ENCODE data around the gene RNF14. TPM values are rescaled to one million over a fixed set of nuclear protein-coding genes. Genes with fewer than 3 reads are reported as not detected.

The RNF14 gene
- total and polyA plus RNA-seq, 2 donors (not counting 3 experiments of a cell fraction or from before 2014, with no cell fraction given), result 23.5 to 55.9 TPM

DNA sequence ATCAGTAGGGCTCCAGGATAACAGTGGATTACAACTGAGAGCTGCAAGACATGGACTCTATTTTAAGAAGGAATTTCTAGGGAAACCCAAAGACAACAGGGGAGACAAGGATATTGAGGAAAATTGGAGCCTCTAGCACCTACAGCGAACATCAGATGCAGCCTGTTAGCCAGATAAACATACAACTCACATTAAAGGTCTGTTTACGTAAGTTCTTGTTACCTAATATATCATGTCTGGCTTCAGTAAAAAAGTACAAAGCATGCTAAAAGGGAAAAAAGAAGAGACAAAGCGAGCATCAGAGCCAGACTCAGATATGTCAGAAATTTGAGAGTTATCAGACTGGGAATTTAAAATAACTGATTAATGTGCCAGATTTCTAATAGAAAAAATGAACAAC is 26.8 kb downstream of the RNF14 start:
- H2AFZ ChIP-seq (ENCODE audit: low read depth, low read length), result no peak overlapping the region
- H3K36me3 ChIP-seq (ENCODE audit: control insufficient read depth in 2 of 2, extremely low read depth in 1 of 2, insufficient read depth in 2 of 2, low read length in 2 of 2), result peaks cover 4 to 11% of the 10 kb centered on the region in 2 experiments
- TF ChIP-seq FOS (IDR thresholded peaks at IDR 0.05; ENCODE audit: borderline replicate concordance, insufficient read depth, low read length), result no peak
- TF ChIP-seq, protein P1, sequence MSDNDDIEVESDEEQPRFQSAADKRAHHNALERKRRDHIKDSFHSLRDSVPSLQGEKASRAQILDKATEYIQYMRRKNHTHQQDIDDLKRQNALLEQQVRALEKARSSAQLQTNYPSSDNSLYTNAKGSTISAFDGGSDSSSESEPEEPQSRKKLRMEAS (IDR thresholded peaks at IDR 0.05; ENCODE audit: insufficient read depth, insufficient read length), result no peak
- TF ChIP-seq, protein P2, sequence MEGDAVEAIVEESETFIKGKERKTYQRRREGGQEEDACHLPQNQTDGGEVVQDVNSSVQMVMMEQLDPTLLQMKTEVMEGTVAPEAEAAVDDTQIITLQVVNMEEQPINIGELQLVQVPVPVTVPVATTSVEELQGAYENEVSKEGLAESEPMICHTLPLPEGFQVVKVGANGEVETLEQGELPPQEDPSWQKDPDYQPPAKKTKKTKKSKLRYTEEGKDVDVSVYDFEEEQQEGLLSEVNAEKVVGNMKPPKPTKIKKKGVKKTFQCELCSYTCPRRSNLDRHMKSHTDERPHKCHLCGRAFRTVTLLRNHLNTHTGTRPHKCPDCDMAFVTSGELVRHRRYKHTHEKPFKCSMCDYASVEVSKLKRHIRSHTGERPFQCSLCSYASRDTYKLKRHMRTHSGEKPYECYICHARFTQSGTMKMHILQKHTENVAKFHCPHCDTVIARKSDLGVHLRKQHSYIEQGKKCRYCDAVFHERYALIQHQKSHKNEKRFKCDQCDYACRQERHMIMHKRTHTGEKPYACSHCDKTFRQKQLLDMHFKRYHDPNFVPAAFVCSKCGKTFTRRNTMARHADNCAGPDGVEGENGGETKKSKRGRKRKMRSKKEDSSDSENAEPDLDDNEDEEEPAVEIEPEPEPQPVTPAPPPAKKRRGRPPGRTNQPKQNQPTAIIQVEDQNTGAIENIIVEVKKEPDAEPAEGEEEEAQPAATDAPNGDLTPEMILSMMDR (IDR thresholded peaks at IDR 0.05; ENCODE audit: extremely low read depth in 1 of 2, insufficient read depth in 1 of 2, low read depth in 1 of 2, low read length in 2 of 2), result no peak
- intact Hi-C loops (cut with micrococcal nuclease), result no loop called here
- DNase-seq (ENCODE audit: low read depth, low spot score), result no peak
- no peaks in the 10 kb centered on the region for H3K27me3 ChIP-seq (ENCODE audit: control insufficient read depth in 2 of 2, insufficient read depth in 2 of 2, low read length in 2 of 2)
- no peaks in the 10 kb centered on the region for H3K79me2 ChIP-seq (ENCODE audit: control insufficient read depth, insufficient read depth, low read length)
- H3K4me2 ChIP-seq (ENCODE audit: insufficient read depth, low read length), result no peak overlapping the region
- BruUV-seq (replicated peaks), result no TSS peak
- no peaks in the 10 kb centered on the region for H3K9me3 ChIP-seq (replicated peaks; ENCODE audit: control insufficient read depth, insufficient read depth, low read length)
- no peak overlapping the region for H3K27ac ChIP-seq (ENCODE audit: insufficient read depth, low read depth, low read length)
- no peak overlapping the region for H3K4me3 ChIP-seq (replicated peaks in 1 of 3; ENCODE audit: insufficient read depth in 1 of 3, low read depth in 1 of 3, low read length in 3 of 3)
- ChIA-PET CTCF (interaction anchor here (2.7 to 4.7 kb wide), 2 partner anchors 17 to 148 kb away, joined by 12 to 36 read pairs; partner anchors contain the start of gene GNPDA1), POLR2A (interaction anchor here (0.7 kb wide), 1 partner anchor 555 kb away, joined by 5 read pairs; no protein-coding TSS in a partner anchor)
- no peaks in the 10 kb centered on the region for H3K9me1 ChIP-seq (replicated peaks; ENCODE audit: control insufficient read depth, extremely low read depth, insufficient read depth, low read length)
- FAIRE-seq, result no peak
- dilution Hi-C loops (cut with MboI; ENCODE audit: extremely low pct_ligation_motif_present, low sequenced_read_pairs), result loop anchor here (25.0 kb wide), 1 partner anchor 142 kb away; no protein-coding TSS in a partner anchor
- H3K4me1 ChIP-seq (ENCODE audit: control insufficient read depth, extremely low read depth, insufficient read depth, low read length), result no peaks in the 10 kb centered on the region
- H4K20me1 ChIP-seq (replicated peaks; ENCODE audit: control insufficient read depth, extremely low read depth, insufficient read depth, low read length), result no peaks in the 10 kb centered on the region
- H3K9ac ChIP-seq (replicated peaks; ENCODE audit: extremely low read depth, insufficient read depth, low read length), result no peak overlapping the region

DNA sequence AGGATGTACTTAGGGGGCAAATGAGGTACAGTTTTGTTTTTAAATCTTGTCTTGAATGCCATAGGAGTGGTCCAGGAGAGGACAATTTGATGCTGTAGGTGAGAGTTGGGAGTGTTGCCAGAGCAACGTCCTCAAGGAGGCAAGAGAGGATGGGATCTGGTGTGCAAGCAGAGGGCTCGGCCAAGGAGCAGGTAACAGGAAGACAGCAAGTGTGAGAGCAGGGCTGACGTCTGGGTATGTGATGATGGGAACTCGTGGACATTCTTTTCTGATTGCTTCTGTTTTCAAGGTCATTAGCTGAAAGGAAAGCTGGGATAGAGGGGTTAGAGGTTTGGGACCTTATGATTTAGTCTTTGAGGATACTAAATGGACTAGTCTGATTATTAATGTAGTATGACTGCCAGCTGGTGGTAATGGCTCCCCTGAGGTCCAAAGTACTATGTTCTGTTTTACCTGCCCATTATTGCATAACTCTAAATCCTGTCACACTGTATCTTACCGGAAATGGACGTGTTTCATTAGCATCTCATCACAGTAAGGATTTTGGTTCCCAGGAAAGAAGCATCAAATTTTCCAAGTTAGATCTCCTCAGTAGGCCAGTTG is 28.6 kb downstream of the RNF14 start:
- Histone ChIP-seq H3K4me1 (ENCODE audit: control insufficient read depth, extremely low read depth, insufficient read depth, low read length) (no peaks in the 10 kb centered on the region), H4K20me1 (replicated peaks; ENCODE audit: control insufficient read depth, extremely low read depth, insufficient read depth, low read length) (no peaks in the 10 kb centered on the region), H3K79me2 (ENCODE audit: control insufficient read depth, insufficient read depth, low read length) (no peaks in the 10 kb centered on the region), H3K4me2 (ENCODE audit: insufficient read depth, low read length) (no peak overlapping the region), H3K27ac (ENCODE audit: insufficient read depth, low read depth, low read length) (no peak overlapping the region), H3K27me3 (ENCODE audit: control insufficient read depth in 2 of 2, insufficient read depth in 2 of 2, low read length in 2 of 2) (no peaks in the 10 kb centered on the region), H3K36me3 (ENCODE audit: control insufficient read depth in 2 of 2, extremely low read depth in 1 of 2, insufficient read depth in 2 of 2, low read length in 2 of 2) (peaks cover 7 to 13% of the 10 kb centered on the region in 2 experiments), H2AFZ (ENCODE audit: low read depth, low read length) (no peak overlapping the region), H3K9me1 (replicated peaks; ENCODE audit: control insufficient read depth, extremely low read depth, insufficient read depth, low read length) (no peaks in the 10 kb centered on the region), H3K9ac (replicated peaks; ENCODE audit: extremely low read depth, insufficient read depth, low read length) (no peak overlapping the region), H3K4me3 (replicated peaks in 1 of 3; ENCODE audit: insufficient read depth in 1 of 3, low read depth in 1 of 3, low read length in 3 of 3) (no peak overlapping the region), H3K9me3 (replicated peaks; ENCODE audit: control insufficient read depth, insufficient read depth, low read length) (no peaks in the 10 kb centered on the region)
- DNase-seq (ENCODE audit: low read depth, low spot score) (no peak), FAIRE-seq (no peak)
- dilution Hi-C loops (cut with MboI; ENCODE audit: extremely low pct_ligation_motif_present, low sequenced_read_pairs) (loop anchor here (25.0 kb wide), 1 partner anchor 140 kb away; no protein-coding TSS in a partner anchor), intact Hi-C loops (cut with micrococcal nuclease) (no loop called here)
- BruUV-seq (replicated peaks), result no TSS peak
- TF ChIP-seq POLR2A (IDR thresholded peaks at IDR 0.05; ENCODE audit: low read depth, low read length) (no peak), JUN (IDR thresholded peaks at IDR 0.05; ENCODE audit: borderline replicate concordance, insufficient read depth, insufficient read length, low read depth) (no peak), FOS (IDR thresholded peaks at IDR 0.05; ENCODE audit: borderline replicate concordance, insufficient read depth, low read length) (no peak), POLR2AphosphoS5 (IDR thresholded peaks at IDR 0.05; ENCODE audit: insufficient read depth, low read depth, low read length) (no peak), MYC (IDR thresholded peaks at IDR 0.05; ENCODE audit: low read depth, low read length) (no peak), GATA2 (IDR thresholded peaks at IDR 0.05; ENCODE audit: insufficient read depth, insufficient read length, low read depth, low read length) (no peak)
- TF ChIP-seq, protein P1 (IDR thresholded peaks at IDR 0.05; ENCODE audit: insufficient read depth, insufficient read length), result no peak
- TF ChIP-seq, protein P2 (IDR thresholded peaks at IDR 0.05; ENCODE audit: extremely low read depth in 1 of 2, insufficient read depth in 1 of 2, low read depth in 1 of 2, low read length in 2 of 2), result no peak
- POLR2A ChIA-PET, result no interaction called here
- CTCF ChIA-PET, result interaction anchor here (1.6 to 4.7 kb wide), 2 partner anchors 15 to 146 kb away, joined by 4 to 36 read pairs; partner anchors contain the start of gene GNPDA1

Measured in endothelial cell of umbilical vein (primary cell).